ENCODE data around the gene NRP2. TPM values are rescaled to one million over a fixed set of nuclear protein-coding genes. Genes with fewer than 3 reads are reported as not detected.

The NRP2 gene, protein sequence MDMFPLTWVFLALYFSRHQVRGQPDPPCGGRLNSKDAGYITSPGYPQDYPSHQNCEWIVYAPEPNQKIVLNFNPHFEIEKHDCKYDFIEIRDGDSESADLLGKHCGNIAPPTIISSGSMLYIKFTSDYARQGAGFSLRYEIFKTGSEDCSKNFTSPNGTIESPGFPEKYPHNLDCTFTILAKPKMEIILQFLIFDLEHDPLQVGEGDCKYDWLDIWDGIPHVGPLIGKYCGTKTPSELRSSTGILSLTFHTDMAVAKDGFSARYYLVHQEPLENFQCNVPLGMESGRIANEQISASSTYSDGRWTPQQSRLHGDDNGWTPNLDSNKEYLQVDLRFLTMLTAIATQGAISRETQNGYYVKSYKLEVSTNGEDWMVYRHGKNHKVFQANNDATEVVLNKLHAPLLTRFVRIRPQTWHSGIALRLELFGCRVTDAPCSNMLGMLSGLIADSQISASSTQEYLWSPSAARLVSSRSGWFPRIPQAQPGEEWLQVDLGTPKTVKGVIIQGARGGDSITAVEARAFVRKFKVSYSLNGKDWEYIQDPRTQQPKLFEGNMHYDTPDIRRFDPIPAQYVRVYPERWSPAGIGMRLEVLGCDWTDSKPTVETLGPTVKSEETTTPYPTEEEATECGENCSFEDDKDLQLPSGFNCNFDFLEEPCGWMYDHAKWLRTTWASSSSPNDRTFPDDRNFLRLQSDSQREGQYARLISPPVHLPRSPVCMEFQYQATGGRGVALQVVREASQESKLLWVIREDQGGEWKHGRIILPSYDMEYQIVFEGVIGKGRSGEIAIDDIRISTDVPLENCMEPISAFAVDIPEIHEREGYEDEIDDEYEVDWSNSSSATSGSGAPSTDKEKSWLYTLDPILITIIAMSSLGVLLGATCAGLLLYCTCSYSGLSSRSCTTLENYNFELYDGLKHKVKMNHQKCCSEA
- total RNA-seq: 100 to 1,000 TPM in 1 of 4 donors, 10 to 100 TPM in 3; 41.1 to 119 (median 52.4) TPM

DNA sequence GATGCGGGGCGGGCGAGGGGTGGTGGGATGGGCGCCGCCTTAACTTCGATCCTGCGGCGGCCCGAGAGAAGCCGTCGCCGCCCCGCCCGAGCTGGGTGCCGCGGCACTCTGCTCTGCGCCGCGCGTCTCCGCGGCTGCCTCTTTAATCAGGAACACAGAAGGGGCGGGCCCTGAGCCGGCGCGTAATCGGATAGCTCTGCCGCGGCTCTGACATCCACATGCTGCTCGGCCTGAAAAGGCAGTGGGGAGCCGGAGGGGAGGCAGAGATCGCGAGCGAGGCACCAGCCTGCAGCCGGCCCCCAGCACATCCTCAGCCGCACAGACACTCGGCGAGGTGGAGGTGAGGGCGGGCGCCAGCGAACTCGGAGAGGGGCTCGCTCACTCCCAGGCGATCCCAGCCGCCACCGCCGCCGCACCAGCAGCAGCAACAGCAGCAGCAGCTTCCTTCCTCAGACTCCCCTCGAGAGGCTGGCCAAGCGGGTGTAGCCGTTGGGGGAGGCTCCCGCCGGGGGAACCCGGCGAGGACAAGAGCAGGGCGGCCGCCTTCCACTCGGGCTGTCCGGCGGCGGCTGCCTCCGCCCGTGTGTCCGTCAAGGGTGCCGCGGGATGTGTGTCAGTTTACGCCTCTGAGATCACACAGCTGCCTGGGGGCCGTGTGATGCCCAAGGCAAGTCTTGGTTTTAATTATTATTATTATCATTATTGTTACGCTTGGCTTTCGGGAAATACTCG lies at the start of gene NRP2:
Gene NRP2 (plus strand): TSS at position 263 of the 732 bp plus-strand sequence. CDS start 790 bp downstream, outside the sequence.
- DNase-seq (ENCODE audit: low spot score) (no peak), ATAC-seq (ENCODE audit: low FRiP score) (peak; percentile 74)
- TF ChIP-seq, protein P1, sequence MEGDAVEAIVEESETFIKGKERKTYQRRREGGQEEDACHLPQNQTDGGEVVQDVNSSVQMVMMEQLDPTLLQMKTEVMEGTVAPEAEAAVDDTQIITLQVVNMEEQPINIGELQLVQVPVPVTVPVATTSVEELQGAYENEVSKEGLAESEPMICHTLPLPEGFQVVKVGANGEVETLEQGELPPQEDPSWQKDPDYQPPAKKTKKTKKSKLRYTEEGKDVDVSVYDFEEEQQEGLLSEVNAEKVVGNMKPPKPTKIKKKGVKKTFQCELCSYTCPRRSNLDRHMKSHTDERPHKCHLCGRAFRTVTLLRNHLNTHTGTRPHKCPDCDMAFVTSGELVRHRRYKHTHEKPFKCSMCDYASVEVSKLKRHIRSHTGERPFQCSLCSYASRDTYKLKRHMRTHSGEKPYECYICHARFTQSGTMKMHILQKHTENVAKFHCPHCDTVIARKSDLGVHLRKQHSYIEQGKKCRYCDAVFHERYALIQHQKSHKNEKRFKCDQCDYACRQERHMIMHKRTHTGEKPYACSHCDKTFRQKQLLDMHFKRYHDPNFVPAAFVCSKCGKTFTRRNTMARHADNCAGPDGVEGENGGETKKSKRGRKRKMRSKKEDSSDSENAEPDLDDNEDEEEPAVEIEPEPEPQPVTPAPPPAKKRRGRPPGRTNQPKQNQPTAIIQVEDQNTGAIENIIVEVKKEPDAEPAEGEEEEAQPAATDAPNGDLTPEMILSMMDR (IDR thresholded peaks at IDR 0.05): no peak

DNA sequence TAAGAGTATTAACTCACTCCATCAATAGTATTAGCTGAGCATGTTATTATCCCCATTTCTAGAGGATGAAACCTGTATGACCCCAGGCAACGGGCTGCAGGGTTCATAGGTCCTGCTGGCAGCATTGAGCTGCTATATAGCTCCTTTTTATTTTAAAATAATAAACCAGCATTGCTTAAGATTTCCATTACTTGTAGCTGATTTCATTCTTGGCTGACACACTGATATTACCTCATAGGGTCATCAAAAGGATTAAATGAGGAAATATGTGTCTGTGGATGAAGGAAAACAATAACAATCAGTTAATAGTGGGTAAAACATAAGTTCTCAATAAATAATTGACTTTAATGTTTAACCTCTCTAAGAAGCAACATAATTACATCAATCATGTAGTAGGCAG lies 48.3 kb upstream of the NRP2 start:
- no peak for DNase-seq (ENCODE audit: low spot score)
- ATAC-seq (ENCODE audit: low FRiP score): no peak
- TF ChIP-seq, protein P1 (IDR thresholded peaks at IDR 0.05): no peak

DNA sequence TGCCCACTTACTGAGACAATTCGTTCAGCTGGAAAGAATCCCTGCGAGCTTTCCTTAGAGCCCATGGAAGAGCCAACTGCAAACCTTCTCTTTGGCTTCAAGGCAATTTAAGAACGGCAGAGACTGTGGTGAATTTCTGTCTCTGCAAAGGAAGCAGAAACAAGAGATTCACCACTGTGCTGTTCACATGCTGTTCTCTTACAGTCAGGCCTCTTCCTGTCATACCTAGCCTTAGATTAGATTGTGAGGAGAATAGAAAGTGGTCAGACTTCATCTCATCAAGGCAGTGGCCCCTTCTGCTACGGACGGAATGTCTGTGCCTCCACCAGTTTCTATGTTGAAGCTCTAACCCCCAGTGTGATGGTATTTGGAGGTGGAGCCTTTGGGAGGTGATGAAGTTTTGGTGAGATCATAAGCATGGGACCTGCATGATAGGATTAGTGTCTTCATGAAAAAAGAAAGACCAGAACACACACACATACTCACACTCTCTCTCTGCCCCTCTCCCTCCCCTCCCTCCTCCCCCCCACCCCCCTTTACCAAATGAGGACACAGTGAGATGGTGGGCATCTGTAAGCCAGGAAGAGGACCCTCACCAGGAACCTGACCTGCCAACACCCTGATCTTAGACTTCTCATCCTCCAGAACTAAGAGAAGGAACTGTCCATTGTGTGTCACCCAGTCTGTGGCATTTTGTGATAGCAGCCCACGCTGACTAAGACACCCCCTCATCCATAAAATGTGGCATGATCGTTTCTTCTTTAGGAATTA lies 45.6 kb upstream of the NRP2 start:
- TF ChIP-seq, protein P1 (IDR thresholded peaks at IDR 0.05): no peak
- ATAC-seq (ENCODE audit: low FRiP score) (no peak), DNase-seq (ENCODE audit: low spot score) (no peak)

DNA sequence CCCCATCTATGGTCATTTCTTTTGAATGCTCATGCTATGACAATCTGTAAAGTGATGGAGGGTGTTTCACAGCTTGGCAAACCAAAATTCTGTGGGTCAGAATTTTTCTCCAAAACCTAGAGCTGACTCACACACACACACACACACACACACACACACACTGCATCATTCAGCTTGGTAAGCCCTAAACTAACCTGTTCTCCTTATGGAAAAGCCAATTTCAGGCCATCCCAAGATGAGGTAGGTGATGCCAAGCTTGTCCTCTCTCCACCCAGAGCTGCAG lies 45.0 kb upstream of the NRP2 start:
- DNase-seq (ENCODE audit: low spot score): no peak
- TF ChIP-seq, protein P1 (IDR thresholded peaks at IDR 0.05): no peak
- ATAC-seq (ENCODE audit: low FRiP score): no peak

DNA sequence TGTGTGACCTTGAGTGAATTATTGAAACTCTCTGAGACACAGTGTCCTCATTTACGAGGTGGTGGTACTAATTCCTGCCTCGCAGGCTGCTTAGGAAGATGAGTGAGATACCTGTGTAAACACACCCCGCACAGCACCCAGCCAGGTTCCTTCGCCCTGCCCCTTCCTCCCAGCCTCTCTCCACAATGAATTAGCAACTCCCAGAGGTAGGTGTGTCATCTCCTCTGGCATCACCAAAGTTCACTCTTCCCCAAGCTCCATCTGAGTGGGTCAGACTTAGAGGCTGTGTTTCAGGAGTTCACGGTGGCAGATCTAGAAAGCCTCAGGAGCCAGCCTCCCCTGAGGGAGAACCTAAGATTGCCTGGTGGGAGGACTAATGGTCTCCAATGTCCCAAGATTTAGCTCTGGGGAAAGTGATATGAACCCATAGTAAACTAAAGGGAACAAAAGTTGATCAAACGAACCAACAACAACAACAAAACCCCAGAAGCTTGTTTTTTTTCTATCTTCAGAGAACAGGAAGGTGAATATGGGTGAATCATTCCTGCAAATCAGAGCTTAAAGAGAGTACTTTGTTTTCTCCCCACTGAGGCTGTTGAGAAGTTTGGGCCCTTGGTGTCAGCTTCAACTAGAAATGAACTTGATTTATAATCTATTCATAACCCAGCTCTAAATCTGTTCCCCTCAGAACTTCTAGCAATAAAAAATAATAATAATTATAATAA lies 44.4 kb upstream of the NRP2 start:
- ATAC-seq (ENCODE audit: low FRiP score): no peak
- DNase-seq (ENCODE audit: low spot score): no peak

More for the DNA sequence above, 44.4 kb upstream of the NRP2 start:
- TF ChIP-seq, protein P1 (IDR thresholded peaks at IDR 0.05): no peak

Measured in omental fat pad (tissue), 4 donors.